ENCODE results near the gene SLIT3.

DNA sequence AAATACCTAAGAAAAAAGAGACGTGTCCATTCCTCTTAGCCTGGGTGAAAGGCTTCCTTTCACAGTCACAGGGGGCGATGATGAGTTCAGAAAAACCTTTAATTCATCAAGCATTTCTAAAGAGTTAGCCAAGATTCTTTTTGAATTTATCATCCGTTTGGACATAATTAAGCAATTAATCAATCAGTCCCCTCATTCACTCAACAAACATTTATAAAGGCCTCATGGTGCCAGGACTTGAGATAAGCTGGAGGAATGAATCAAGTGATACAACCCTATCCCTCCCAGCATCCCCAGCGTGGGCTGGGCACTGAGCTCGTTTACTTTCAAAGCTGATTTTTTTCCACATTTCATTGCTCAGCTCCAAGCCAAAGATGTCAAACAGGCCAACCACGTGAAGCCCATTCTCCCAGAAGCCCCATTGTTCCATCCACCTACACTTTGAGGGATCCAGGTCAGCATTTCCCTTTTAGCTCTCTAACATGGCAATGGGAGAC lies 140.5 kb downstream of the SLIT3 start:
- TF ChIP-seq GATA2 (IDR thresholded peaks at IDR 0.05; ENCODE audit: low read depth, low read length) (no peak), GATA3 (IDR thresholded peaks at IDR 0.05; ENCODE audit: low read depth, low read length) (no peak)

Data from SH-SY5Y (cell line).